GM23338 (cell line): ENCODE results near the gene SEMA4C. TPM values are rescaled to one million over a fixed set of nuclear protein-coding genes. Genes with fewer than 3 reads are reported as not detected.

Source experiments
- ATAC-seq: fragments of 200-7000 bp; cut with Tn5 transposase; 3 replicates; pipeline ENCODE4 v1.9.1; 2020
- DNase-seq: peaks from one replicate; pipeline ENCODE4 v3.0.0-alpha.2; 2015; ENCODE audit warnings: low spot score
- H2AFZ ChIP-seq: fragments of 200-600 bp; sonication (generic); 2 replicates; pipeline ENCODE4 v1.8.0; 2016; ENCODE audit warnings: antibody characterized with exemption, mild to moderate bottlenecking, moderate library complexity
- H3F3A ChIP-seq: fragments of 200-600 bp; sonication (generic); replicated peaks from 2 replicates; pipeline ENCODE4 v1.8.0; 2017; ENCODE audit warnings: antibody characterized with exemption, mixed run types, low read depth
- H3K27ac ChIP-seq: fragments of 200-600 bp; sonication (generic); 2 replicates; pipeline ENCODE4 v1.6.1; 2016; ENCODE audit warnings: low read depth
- H3K27me3 ChIP-seq: fragments of 200-600 bp; sonication (generic); 2 replicates; pipeline ENCODE4 v1.8.0; 2016; ENCODE audit warnings: mild to moderate bottlenecking, mixed run types, moderate library complexity; ENCODE audit not compliant: insufficient read depth
- H3K36me3 ChIP-seq: fragments of 200-600 bp; sonication (generic); 2 replicates; pipeline ENCODE4 v1.8.0; 2016; ENCODE audit warnings: mild to moderate bottlenecking; ENCODE audit not compliant: insufficient read depth
- H3K4me1 ChIP-seq: fragments of 200-600 bp; sonication (generic); 2 replicates; pipeline ENCODE4 v1.8.0; 2016; ENCODE audit warnings: mild to moderate bottlenecking, moderate library complexity; ENCODE audit not compliant: insufficient read depth
- H3K4me2 ChIP-seq: fragments of 200-600 bp; sonication (generic); 2 replicates; pipeline ENCODE4 v1.7.1; 2017; ENCODE audit warnings: mixed run types
- H3K4me3 ChIP-seq: fragments of 200-600 bp; sonication (generic); 2 replicates; pipeline ENCODE4 v1.6.1; 2016; ENCODE audit warnings: mixed run types
- H3K79me2 ChIP-seq: fragments of 200-600 bp; sonication (generic); replicated peaks from 2 replicates; pipeline ENCODE4 v1.8.0; 2017; ENCODE audit warnings: mild to moderate bottlenecking; ENCODE audit not compliant: insufficient read depth
- H3K9me2 ChIP-seq: fragments of 200-600 bp; sonication (generic); 2 replicates; pipeline ENCODE4 v1.8.0; 2017; ENCODE audit not compliant: insufficient read depth
- H4K20me1 ChIP-seq: fragments of 200-600 bp; sonication (generic); replicated peaks from 2 replicates; pipeline ENCODE4 v1.8.0; 2017; ENCODE audit warnings: mild to moderate bottlenecking; ENCODE audit not compliant: insufficient read depth
- H3K27ac Mint-ChIP-seq: 2 replicates; pipeline ENCODE4 v1.8.0; 2020; ENCODE audit warnings: inconsistent platforms, mild to moderate bottlenecking, moderate library complexity, mixed read lengths
- H3K27me3 Mint-ChIP-seq: 3 replicates; pipeline ENCODE4 v1.8.0; 2022; ENCODE audit warnings: low read depth, mild to moderate bottlenecking, moderate library complexity, mixed read lengths, inconsistent platforms; ENCODE audit not compliant: insufficient read depth, poor library complexity
- H3K36me3 Mint-ChIP-seq: 3 replicates; pipeline ENCODE4 v1.8.0; 2021; ENCODE audit warnings: low read depth, mild to moderate bottlenecking, inconsistent platforms, moderate library complexity, mixed read lengths
- H3K4me1 Mint-ChIP-seq: 3 replicates; pipeline ENCODE4 v1.8.0; 2020; ENCODE audit warnings: mild to moderate bottlenecking, inconsistent platforms, mixed read lengths
- H3K4me3 Mint-ChIP-seq: 3 replicates; pipeline ENCODE4 v1.8.0; 2021; ENCODE audit warnings: moderate library complexity, mild to moderate bottlenecking, inconsistent platforms, mixed read lengths
- H3K9me3 Mint-ChIP-seq: 3 replicates; pipeline ENCODE4 v1.8.0; 2020; ENCODE audit warnings: moderate library complexity, mild to moderate bottlenecking, inconsistent platforms, mixed read lengths
- CTCF ChIP-seq, 2 experiments: fragments of 200-600 bp in 1 of 2; sonication (generic) in 1 of 2; conservative IDR thresholded peaks; 2 replicates each; pipeline versions ENCODE4 v1.5.1 to v1.6.1; 2016 to 2017; ENCODE audit warnings: antibody characterized with exemption in 2 of 2, low read depth in 2 of 2, mild to moderate bottlenecking in 2 of 2, moderate library complexity in 1 of 2
- EZH2 ChIP-seq: fragments of 200-600 bp; sonication (generic); IDR thresholded peaks from one replicate; pipeline ENCODE4 v1.8.0; 2017; ENCODE audit warnings: antibody characterized with exemption, mild to moderate bottlenecking, low read depth; ENCODE audit not compliant: unreplicated experiment
- EZH2phosphoT487 ChIP-seq: fragments of 200-600 bp; sonication (generic); IDR thresholded peaks from one replicate; pipeline ENCODE4 v1.8.1; 2018; ENCODE audit warnings: antibody characterized with exemption; ENCODE audit not compliant: unreplicated experiment
- POLR2AphosphoS5 ChIP-seq: IDR thresholded peaks from 2 replicates; pipeline ENCODE4 v1.6.1; 2016; ENCODE audit warnings: antibody characterized with exemption, low read depth
- STAT1 ChIP-seq: IDR thresholded peaks from one replicate; pipeline ENCODE4 v1.6.1; 2016; ENCODE audit warnings: antibody characterized with exemption; ENCODE audit not compliant: unreplicated experiment
- ZNF331 ChIP-seq: fragments of 250-450 bp; sonication (Bioruptor Pico); IDR thresholded peaks from 2 replicates; pipeline ENCODE4 v1.5.0; 2020; ENCODE audit warnings: low read depth, mild to moderate bottlenecking, moderate library complexity
- ZNF462 ChIP-seq: fragments of 250-450 bp; sonication (Bioruptor Pico); IDR thresholded peaks from 2 replicates; pipeline ENCODE4 v1.5.0; 2020; ENCODE audit warnings: mild to moderate bottlenecking, moderate library complexity
- polyA plus RNA-seq: library from polyadenylated mRNA; unstranded; fragments of >200 nt; fragmentation: Nextera tagmentation; extraction: Ambion mirVana; gene quantifications from 2 replicates; pipeline ENCODE4 v1.2.1, GENCODE V29; 2016
- total RNA-seq: library from RNA; depleted of rRNA; stranded (reverse); fragments of >200 nt; shearing (Covaris generic); gene quantifications from 2 replicates; pipeline ENCODE4 v1.2.3, GENCODE V29; 2014
- TF ChIP-seq, protein P1 (sequence below): IDR thresholded peaks from one replicate; pipeline ENCODE4 v1.6.1; 2018; ENCODE audit warnings: antibody characterized with exemption; ENCODE audit not compliant: unreplicated experiment

Gene SEMA4C
- total and polyA plus RNA-seq, 2 experiments from 2014 or later: 16.8 to 80.7 TPM

DNA sequence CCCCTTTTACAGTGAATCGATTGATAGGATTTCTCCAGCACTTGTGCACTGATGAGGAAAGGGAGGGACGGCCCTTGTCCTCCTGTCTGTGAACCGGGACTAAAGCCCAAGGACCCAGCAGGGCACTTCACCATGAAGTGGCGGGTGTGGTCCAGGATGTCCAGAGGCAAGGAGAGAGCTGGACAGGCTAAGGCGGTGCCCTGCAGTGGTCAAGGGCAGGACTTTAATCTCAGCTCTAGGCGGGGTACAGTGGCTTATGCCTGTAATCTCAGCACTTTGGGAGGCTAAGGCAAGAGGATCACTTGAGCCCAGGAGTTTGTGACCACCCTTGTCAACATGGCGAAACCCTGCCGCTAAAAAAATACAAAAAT, 28.2 kb upstream of the SEMA4C start:
- Histone ChIP-seq H3K36me3 (no peaks in the 10 kb centered on the region), H3K9me2 (no peaks in the 10 kb centered on the region), H3K27ac (no peak overlapping the region), H3K4me3 (no peak overlapping the region), H4K20me1 (no peaks in the 10 kb centered on the region), H3K4me1 (peaks cover 10% of the 10 kb centered on the region), H2AFZ (peak overlapping the region; percentile 66; the same call in 1 of the 2 replicates), H3K27me3 (no peaks in the 10 kb centered on the region), H3K79me2 (no peaks in the 10 kb centered on the region), H3F3A (no peaks in the 10 kb centered on the region), H3K4me2 (no peak overlapping the region)
- DNase-seq (no peak), ATAC-seq (no peak)
- Mint-ChIP-seq H3K27ac (no peak overlapping the region; the same call in 1 of the 2 replicates), H3K4me3 (no peak overlapping the region), H3K4me1 (peaks cover 17% of the 10 kb centered on the region), H3K9me3 (no peaks in the 10 kb centered on the region), H3K36me3 (no peaks in the 10 kb centered on the region), H3K27me3 (peaks cover 7% of the 10 kb centered on the region)
- TF ChIP-seq POLR2AphosphoS5 (no peak), EZH2phosphoT487 (no peak), STAT1 (no peak), CTCF (conservative IDR thresholded peaks at IDR 0.05; ENCODE audit: low read depth in 2 of 2) (no peak), ZNF331 (no peak)
- TF ChIP-seq, protein P1, sequence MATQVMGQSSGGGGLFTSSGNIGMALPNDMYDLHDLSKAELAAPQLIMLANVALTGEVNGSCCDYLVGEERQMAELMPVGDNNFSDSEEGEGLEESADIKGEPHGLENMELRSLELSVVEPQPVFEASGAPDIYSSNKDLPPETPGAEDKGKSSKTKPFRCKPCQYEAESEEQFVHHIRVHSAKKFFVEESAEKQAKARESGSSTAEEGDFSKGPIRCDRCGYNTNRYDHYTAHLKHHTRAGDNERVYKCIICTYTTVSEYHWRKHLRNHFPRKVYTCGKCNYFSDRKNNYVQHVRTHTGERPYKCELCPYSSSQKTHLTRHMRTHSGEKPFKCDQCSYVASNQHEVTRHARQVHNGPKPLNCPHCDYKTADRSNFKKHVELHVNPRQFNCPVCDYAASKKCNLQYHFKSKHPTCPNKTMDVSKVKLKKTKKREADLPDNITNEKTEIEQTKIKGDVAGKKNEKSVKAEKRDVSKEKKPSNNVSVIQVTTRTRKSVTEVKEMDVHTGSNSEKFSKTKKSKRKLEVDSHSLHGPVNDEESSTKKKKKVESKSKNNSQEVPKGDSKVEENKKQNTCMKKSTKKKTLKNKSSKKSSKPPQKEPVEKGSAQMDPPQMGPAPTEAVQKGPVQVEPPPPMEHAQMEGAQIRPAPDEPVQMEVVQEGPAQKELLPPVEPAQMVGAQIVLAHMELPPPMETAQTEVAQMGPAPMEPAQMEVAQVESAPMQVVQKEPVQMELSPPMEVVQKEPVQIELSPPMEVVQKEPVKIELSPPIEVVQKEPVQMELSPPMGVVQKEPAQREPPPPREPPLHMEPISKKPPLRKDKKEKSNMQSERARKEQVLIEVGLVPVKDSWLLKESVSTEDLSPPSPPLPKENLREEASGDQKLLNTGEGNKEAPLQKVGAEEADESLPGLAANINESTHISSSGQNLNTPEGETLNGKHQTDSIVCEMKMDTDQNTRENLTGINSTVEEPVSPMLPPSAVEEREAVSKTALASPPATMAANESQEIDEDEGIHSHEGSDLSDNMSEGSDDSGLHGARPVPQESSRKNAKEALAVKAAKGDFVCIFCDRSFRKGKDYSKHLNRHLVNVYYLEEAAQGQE: no peak

DNA sequence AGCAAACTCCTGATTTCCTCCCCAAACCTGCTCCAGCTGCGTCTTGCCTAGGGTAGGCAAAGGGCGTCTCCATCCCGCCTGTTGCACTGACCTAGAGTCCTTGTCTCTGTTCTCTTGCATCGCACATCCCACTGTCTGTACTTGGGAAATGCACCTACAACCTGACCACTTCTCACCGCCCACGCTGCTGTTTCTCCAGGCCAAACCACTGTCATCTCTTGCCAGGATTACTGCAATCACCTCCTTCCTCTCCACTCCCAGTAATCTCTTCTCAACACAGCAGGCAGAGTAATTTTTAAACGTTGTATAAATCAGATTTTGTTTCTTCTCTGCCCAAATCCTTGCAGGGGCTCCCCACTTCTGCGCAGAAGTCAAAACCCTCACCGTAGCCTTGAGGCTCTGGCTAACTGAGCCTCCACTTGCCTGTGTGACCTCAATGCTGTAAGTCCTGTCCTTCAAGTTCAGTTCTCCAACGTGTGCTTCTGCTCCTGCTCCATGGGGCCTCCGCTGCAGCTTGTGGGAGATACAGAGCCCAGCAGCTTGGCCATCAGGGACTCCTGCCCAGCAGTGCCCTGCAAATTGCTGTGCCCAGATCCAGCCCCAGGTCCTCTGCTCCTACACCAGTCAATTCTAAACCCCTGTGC, 27.7 kb upstream of the SEMA4C start:
- H3F3A ChIP-seq: no peaks in the 10 kb centered on the region
- Mint-ChIP-seq H3K4me3 (no peak overlapping the region), H3K27ac (no peak overlapping the region; the same call in 1 of the 2 replicates), H3K27me3 (peaks cover 7% of the 10 kb centered on the region), H3K4me1 (peaks cover 17% of the 10 kb centered on the region), H3K9me3 (no peaks in the 10 kb centered on the region), H3K36me3 (no peaks in the 10 kb centered on the region)
- H4K20me1 ChIP-seq: no peaks in the 10 kb centered on the region
- no peak for ATAC-seq
- H3K4me1 ChIP-seq: peaks cover 10% of the 10 kb centered on the region
- H3K9me2 ChIP-seq: no peaks in the 10 kb centered on the region
- no peak overlapping the region for H3K4me3 ChIP-seq
- H3K36me3 ChIP-seq: no peaks in the 10 kb centered on the region
- no peak overlapping the region for H3K4me2 ChIP-seq
- no peak for DNase-seq
- no peaks in the 10 kb centered on the region for H3K79me2 ChIP-seq
- peak overlapping the region; percentile 66; the same call in 1 of the 2 replicates for H2AFZ ChIP-seq
- no peaks in the 10 kb centered on the region for H3K27me3 ChIP-seq
- H3K27ac ChIP-seq: no peak overlapping the region
- TF ChIP-seq EZH2 (no peak), ZNF462 (CRISPR knock-in tag) (no peak), ZNF331 (no peak), EZH2phosphoT487 (no peak)
